GM19025 (cell line): ENCODE results near the gene SEC31B.

Source experiments
- ATAC-seq: cut with Tn5 transposase; IDR thresholded peaks from one replicate; pipeline ENCODE4 v1.9.1; 2021; ENCODE audit warnings: mild to moderate bottlenecking, low read depth, moderate library complexity; ENCODE audit not compliant: unreplicated experiment

SEC31B gene, protein sequence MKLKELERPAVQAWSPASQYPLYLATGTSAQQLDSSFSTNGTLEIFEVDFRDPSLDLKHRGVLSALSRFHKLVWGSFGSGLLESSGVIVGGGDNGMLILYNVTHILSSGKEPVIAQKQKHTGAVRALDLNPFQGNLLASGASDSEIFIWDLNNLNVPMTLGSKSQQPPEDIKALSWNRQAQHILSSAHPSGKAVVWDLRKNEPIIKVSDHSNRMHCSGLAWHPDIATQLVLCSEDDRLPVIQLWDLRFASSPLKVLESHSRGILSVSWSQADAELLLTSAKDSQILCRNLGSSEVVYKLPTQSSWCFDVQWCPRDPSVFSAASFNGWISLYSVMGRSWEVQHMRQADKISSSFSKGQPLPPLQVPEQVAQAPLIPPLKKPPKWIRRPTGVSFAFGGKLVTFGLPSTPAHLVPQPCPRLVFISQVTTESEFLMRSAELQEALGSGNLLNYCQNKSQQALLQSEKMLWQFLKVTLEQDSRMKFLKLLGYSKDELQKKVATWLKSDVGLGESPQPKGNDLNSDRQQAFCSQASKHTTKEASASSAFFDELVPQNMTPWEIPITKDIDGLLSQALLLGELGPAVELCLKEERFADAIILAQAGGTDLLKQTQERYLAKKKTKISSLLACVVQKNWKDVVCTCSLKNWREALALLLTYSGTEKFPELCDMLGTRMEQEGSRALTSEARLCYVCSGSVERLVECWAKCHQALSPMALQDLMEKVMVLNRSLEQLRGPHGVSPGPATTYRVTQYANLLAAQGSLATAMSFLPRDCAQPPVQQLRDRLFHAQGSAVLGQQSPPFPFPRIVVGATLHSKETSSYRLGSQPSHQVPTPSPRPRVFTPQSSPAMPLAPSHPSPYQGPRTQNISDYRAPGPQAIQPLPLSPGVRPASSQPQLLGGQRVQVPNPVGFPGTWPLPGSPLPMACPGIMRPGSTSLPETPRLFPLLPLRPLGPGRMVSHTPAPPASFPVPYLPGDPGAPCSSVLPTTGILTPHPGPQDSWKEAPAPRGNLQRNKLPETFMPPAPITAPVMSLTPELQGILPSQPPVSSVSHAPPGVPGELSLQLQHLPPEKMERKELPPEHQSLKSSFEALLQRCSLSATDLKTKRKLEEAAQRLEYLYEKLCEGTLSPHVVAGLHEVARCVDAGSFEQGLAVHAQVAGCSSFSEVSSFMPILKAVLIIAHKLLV

DNA sequence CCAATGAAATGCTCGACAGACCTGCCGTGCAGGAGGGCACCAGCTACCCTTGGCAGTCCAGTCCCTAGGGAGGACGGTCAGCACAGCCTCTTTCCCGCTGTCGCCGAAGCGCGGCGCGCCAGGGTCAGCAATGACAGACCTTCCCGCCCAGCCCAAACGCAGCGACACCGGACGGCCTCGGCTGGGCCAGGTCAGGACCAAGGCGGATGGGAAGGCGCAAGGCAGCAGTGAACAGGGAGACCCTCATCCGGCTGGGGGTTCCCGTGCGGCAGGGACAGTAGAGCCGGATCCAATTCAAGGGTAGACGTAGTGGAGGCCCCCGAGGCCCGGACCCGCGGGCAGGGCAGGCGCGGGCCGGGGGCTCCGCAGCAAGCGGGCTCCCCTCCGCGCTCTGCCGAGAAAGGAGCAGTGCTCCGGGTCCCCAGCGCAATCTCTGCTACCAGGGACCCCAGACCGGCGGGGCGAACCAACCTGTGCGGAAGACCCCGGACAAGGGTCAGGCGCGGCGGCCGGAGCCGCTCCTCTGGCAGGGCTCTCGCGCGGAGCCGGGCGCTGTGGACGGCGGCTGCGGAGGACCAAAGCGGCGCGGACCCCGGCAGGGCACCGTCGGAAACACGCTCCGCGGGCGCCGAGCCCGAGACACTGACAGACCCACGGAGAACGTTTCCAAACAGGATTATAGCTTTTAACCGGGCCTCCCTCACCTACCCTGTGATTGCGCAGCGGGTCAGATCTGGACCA is at the start of gene SEC31B:
Gene SEC31B, minus strand, starts transcription at position 551 of the 741 bp plus-strand sequence. CDS start 2,909 bp downstream, outside the sequence.
- ATAC-seq = no peak

DNA sequence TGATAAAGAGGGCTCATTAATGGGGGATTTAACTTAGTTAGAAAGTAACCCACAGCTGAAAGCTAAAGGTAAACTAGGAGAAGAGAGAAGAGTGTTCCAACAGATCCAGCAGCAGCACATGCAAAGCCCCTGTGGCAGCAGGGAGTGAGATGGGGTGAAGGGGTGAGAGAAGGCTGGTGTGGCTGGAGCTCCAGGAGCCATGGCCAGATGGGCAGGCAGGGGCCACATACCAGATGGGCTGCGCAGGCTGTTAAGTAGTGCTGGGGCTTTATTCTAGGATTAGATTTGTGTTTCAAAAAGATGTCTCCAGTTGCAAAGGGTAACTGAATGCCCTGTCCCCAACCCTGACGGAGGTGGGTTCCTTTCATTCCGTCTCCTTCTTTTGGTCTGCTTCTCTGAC is 49.3 kb upstream of the SEC31B start:
- no peak for ATAC-seq

DNA sequence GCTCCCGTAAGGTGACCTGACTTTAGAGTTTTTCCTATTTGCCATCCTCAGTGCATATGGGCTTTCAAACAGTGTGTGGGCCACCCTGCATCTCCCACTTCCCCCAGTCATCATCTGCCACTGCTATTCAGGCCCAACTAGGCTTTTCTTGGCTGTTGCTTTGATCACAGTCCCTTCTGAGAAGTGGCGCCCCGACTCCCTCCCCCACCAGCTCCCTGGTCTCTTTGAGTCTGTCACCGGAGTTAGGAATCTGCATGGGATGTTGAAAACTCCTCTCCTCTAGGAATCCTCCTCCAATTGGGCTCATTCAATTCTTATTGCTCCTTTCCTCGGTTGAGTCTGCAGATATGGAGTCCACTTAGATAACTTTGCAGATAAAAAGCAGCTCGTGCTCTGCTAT is 48.2 kb upstream of the SEC31B start:
- ATAC-seq = no peak

DNA sequence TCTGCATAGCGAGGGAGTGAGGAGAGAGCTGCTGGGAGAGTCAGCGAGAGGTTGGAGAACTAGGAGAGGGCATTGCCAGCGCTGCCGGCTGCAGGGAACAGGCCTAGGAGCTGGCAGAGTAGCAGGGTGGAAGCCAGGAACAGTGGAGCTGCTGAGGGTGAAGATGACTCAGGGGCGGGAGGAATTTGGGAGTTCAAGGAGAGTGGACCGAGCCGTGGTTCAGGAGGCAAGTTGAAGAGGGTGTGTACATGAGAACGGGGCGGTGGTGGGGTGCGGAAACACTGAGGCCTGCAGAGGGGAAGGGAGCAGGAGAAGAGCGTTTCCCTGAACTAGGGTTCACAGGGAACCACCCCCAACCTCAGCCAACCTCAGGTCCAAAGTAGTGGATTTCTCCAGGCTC is 47.6 kb upstream of the SEC31B start:
- no peak for ATAC-seq

DNA sequence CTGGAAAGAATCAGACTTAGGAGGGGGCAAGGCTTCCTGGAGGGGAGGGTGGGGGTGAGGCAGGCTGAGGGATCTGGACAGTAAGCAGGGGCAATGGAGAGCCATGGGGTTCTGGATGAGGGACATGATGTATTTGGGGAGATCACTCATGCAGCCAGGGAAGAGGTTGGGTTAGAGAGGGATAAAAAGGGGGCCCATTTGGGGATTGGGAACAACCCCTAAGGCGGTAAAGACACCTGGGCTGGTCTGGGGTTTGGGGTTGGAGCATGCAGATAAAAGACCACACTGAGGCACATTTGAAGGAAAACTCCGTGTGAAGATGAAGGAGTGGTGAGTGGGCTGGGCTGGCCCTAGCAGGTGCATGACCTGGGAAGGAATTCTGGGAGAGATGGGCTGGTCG is 46.9 kb upstream of the SEC31B start:
- no peak for ATAC-seq

DNA sequence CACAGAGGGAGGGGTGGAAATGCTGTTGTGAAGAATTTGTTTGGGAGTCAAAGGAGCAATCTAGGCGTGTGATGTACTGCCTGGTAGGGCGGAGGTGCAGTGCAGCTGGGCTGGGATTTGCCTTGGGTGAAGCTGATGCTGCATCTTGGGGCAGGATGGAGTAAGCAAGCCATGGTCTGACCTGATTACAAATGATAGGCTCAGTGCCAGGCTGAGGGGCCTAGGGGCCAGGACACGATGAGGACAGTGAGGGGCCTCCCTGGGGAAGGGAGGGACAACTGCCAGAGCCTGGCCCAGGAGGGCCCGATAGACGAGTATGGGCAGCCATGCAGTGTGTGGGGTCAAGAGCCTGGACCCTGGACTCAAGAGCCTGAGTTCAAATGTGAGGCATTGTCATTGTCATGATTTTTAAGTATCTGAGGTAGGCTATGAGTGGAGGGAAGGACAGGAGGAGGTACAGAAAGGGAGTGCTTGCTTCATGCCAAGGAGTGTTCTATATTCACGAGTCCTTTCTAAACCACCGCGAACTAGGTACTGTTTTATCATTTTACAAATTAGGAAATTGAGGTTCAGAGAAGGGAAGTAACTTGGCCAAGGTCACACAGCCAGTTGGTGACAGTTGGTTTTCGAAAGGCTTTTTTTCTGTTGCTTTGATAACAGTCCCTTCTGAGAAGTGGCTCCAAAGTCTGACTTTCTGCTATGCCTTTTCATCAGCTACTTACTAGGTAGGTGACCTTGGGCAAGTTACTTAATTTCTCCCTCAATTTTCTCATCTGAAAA is 45.7 kb upstream of the SEC31B start:
- ATAC-seq = no peak

DNA sequence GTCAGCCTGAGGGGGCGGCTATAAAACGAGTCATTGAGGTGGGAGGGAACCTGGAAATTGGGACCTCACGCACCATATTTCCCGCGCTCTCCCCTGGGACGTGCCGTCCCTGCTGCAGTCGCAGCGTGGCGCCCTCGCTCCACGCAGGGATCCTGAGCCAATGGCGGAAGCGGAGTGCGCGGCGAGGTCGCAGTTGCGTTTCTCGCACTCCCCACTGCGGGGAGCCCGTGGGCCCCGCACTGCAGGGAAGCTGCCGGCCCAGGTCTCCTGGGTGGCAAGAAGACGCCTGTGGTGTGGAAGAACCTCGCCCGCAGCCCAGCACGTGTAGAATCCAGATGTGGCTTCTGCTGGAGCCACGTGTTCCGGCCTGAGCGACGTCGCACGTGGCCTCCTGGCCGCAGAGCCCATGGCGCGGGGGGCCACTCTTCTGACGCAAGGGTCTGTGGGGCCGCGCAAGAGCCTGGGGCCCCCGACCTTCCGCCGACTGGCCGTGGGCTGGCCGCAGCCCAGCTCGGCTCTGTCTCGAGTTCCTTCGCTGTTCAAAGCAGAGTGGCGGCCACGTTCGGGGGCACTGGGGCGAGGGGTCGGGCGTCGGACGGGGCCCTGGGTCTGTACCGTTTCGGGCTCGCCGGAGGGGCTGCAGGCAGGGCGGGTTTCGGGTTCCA is 42.5 kb upstream of the SEC31B start:
- peak; percentile 85 for ATAC-seq

DNA sequence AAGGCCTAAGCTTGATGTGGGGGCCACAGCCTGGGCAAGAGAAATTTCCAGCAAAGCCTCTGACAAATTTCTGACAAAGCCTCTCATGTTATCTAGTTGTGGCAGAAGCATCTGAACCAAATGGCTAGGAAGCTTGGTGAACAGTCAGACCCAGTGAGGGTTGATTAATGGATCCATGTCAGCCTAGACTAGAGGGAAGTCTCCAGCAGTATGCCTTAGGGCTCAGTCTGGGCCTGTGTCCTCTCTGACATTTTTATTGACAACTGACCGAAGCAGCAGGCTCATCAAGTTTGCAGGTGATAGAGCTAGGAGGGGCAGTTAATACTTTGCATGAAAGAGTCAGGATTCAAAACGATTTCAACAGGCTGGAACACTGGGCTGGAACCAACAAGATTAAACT is 41.3 kb upstream of the SEC31B start:
- no peak for ATAC-seq

DNA sequence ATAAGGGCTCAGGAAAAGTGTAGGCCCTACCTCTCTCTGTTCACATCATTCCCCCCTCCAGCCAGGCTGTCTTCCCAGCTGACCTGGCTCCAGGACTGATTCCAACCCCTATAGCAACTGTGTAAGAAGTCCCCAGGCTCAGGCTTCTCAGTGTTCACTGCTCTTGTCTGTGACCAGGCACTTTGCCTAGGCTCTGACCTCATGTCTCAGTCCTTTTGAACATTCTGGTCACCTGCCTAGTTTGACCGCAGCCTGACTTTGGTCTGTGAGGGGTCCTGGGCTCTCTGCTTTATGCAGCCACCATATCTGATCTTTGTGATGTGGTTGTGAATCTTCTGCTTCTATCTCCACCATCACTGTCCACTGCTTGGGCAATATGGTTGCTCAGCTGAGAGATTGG is 40.6 kb upstream of the SEC31B start:
- ATAC-seq = no peak

DNA sequence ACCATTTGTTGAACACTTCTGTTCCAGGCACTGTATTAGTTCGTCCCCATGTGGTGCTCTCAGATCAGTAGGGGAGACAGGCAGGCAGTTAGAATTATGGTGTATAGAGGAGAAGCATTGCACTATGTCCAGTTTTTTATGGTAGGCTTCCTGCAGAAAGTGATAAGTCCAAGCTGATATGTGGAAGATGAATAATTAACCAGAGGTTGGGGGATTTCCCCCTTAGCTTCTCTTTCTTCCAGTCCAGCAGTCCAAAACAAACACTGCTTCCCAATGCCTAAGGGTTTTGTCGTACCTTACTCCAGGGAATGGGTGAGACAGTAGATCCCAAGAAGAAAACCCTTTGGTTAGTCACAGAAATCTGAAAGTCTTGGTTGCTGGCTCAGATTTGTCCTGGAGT is 35.2 kb upstream of the SEC31B start:
- ATAC-seq = no peak

DNA sequence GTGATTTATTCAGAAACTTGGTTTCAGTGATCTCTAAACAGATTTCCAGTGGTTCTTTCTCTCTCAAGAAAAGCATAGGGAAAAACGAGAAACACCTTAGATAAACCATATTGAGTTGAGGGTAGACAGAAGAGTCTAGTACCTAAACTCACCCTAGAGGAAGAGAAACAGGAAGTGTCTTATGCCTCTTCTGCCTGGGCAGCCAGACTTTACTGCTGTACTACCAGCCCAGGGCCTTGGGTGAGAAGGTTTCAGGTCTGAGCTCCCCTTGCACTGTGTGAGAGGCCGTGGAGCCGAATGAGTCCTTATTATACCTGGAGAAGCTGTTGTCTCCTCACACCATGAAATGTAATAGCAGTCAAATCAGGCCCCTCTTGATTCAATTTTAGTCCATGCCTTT is 34.3 kb upstream of the SEC31B start:
- ATAC-seq = no peak

DNA sequence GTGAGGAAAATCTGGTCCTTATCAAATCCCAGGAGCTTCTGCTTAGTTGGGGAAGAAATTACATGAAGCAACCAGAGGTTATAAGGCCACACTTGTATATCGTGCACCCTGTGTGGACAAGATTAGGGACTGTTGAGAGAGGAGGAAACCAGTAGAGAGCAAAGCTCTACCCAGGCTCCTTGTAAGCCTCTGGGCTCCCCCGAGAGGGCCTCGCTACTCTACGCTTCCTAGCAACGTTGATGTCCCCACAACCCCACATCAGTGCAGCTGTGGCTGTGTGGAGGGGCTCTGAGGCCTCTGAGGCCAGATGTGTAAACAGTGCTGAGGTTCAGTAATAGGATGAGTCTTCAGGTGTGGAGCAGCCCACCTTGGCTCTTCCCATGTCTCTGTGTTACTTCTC is 32.1 kb upstream of the SEC31B start:
- ATAC-seq = no peak

DNA sequence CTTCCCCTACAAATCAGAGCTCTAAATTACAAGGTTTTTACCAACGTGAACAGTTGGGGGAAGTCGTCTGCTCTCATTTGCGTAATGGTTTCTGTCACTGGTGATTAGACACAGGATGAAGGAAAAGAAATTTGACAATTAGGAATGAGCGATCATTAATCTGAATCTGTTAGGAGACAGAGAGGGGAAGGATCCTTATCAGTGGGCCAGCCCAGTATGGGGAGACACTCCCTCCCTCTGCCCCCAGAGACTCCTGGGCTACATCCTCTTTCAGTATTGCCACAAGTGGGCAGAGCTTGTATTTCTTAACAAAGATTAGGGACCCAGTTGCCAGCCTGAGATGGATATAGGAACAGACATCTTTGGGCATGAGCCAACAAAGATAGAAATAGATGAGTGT is 31.5 kb upstream of the SEC31B start:
- no peak for ATAC-seq

DNA sequence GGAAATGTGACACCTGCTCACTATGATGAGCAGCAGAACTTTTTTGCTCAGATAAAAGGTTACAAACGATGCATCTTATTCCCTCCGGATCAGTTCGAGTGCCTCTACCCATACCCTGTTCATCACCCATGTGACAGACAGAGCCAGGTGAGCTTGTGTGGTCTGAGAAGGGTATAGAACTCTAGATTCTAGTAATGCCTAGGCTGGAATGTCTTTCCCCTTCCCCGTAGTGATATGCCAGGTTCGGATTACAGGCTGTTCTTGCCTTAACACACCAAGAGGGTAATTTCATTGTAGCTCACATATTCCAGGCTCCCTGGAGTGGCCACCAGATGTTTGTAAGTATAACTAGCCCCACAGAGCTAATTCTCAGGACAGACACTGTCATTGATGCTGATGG is 25.3 kb upstream of the SEC31B start:
- ATAC-seq = no peak

DNA sequence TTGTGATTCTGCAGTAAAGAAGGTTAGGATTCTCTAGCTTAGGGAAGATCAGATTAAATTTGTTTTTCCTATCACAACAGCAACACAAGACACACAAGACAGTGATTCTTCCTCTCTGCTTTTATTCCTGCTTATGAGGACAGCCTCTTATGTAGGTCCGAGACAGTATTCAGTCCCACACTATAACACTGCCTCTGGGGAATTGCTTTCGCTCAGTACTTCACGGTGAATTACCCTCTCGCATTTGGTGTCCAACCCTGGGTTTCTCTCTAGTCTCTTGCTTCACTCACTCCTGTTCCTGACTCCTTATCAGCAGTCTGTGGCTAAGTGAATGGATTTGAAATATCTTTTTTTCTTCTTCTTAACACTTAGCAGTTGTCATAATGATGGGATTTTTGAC is 17.8 kb upstream of the SEC31B start:
- no peak for ATAC-seq

DNA sequence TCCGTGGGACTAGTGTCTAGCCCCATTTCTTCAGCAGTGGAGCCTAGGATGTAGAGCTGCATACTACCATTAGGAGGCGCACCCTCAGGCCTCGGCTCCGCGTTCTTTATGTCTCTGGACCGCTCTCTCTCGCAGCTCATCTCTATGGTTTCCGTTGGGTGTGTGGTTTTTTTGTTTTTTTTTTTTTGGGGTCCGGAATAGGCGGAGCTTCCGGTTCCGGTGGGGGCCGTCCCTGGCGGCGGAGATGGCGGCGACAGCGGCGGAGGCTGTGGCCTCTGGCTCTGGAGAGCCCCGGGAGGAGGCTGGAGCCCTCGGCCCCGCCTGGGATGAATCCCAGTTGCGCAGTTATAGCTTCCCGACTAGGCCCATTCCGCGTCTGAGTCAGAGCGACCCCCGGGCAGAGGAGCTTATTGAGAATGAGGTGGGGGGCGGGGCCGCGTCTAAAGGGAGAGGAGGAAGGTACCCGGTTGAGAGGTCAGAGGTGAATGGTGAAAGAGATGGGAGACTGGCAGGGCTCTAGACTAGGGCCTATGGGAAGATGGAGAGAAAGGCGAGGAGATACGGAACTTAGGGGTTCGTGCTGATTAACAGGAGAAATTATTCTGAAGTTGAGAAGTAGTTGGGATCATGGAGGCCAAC is 16.2 kb upstream of the SEC31B start, which contains the start of gene HIF1AN:
Gene HIF1AN, plus strand, starts transcription at position 229 of the 639 bp plus-strand sequence. Its CDS starts 16 bp downstream, at position 245.
- peak; percentile 92 for ATAC-seq

DNA sequence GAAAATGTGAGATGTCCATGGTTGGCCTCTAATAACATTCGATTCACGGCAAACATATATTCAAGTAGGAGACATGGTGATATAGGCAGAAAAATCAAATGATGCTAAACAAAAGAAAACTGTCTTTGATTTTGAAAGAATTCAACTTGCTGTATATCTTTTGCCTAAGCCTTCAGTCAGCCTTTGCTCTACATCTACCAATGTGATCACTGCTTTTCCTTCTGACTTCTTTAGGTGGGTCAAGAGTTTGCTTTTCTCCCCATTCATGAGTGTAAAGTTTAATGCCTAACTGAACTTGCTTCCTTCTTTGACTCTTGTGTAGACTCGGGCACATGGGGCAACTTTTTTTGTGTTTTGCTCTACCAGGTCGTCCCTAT is 15.7 kb upstream of the SEC31B start:
- peak; percentile 2 for ATAC-seq

DNA sequence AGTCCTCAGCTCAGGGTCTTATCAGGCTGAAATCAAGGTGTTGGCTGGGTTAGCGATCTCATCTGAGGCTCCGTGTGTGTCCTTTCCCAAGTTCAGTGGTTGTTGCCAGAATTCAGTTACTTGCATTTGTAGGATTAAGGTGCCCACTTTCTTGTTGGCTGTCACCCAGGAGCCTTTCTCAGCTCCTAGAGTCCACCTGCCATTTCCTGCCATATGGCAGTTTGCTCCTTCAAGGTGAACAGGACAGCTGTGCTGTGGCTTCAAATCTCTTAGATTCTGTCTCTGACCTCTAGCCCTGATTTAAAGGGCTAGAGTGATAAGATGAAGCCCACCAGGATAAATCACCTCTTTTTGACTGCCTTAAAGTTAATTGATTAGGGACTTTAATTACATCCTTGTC is 15.1 kb upstream of the SEC31B start:
- ATAC-seq = no peak

DNA sequence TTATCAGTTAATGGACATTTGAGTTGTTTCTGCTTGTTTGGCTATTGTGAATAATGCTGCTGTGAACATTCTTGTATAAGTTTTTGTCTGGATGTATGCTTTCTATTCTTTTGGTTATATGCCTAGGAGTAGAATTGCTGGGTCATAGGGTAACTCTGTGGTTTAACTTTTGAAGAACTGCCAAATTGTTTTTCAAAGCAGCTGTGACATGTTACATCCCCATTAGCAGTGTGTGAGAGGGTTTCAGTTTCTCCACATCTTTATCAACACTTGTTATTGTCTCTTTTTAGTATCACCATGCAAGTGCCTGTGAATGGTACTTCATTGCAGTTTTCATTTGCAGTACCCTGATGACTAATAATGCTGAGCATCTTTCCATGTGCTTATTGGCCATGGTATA is 12.1 kb upstream of the SEC31B start:
- no peak for ATAC-seq
